HG02870 (cell line): ENCODE data around the gene ATAT1.
"Not testable (repeated sequence)": the region's sequence is repeated elsewhere in the genome, so short reads cannot be mapped to it uniquely, and the experiment has no call there.

ENCODE experiments used
- ATAC-seq: cut with Tn5 transposase; IDR thresholded peaks from one replicate; pipeline ENCODE4 v1.9.1; 2021; ENCODE audit warnings: mild to moderate bottlenecking, moderate library complexity; ENCODE audit not compliant: unreplicated experiment

Gene ATAT1

DNA sequence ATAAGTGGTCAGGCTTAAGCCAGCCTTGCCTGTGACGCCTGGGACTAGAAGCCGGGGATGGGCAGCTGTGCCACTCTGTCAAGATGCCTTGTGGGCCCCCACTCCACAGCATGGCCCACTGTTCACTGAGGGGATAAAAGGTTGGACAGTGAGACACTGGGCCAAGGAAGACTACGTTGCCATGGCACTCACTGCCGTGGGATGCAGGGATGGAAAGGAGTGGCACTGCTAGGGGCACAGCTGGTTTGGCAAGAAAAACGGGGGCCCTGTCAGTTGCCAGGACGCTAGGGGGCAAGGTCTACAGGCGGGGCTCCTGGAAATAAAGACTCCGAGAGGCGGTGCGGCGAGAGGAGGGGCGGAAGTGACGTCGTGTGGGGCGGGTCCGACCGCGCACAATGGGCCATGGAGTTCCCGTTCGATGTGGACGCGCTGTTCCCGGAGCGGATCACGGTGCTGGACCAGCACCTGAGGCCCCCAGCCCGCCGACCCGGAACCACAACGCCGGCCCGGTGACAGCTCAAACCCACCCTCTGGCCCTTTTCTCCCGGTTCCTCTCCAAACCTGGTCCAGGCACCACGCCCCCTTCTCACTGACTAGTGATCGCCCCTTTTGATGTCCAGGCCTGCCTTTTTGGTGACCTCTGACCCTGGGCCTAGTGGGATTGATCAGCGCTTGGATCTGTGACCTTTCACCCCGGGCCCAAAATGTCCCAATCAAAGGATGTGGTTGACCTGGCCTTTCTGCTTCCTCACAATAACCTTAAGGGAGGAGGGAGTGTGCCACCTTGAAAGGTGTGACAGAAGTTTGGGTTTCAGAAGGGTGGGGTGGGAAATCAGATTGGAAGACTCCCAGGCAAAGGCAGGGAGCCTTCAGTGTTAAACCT, at the start of gene ATAT1:
Gene ATAT1 (plus strand): TSS at position 391 of the 883 bp plus-strand sequence.
- peak; percentile 85 for ATAC-seq

GRCh38 chr6:30578051-30578450, 48.6 kb upstream of the ATAT1 start:
- ATAC-seq = no peak

DNA sequence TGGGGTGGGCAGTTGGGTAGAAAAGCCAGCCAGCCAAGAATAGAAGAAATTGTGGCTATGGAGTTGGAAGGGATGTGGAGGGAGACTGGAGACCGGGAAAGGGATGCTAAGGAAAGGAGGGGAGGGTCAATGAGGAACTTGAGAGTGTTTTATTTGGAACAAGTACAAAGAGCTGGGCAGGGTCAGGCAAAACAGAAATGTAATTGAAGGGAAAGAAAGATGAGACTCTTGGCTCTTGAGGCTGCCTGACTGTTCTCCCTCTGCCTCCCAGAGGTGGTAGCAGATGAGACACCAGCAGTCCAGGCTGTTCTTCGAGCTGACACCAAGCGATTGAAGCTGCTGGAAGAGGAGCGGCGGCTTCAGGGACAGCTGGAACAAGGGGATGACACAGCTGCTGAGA, 42.8 kb upstream of the ATAT1 start:
- ATAC-seq = no peak

DNA sequence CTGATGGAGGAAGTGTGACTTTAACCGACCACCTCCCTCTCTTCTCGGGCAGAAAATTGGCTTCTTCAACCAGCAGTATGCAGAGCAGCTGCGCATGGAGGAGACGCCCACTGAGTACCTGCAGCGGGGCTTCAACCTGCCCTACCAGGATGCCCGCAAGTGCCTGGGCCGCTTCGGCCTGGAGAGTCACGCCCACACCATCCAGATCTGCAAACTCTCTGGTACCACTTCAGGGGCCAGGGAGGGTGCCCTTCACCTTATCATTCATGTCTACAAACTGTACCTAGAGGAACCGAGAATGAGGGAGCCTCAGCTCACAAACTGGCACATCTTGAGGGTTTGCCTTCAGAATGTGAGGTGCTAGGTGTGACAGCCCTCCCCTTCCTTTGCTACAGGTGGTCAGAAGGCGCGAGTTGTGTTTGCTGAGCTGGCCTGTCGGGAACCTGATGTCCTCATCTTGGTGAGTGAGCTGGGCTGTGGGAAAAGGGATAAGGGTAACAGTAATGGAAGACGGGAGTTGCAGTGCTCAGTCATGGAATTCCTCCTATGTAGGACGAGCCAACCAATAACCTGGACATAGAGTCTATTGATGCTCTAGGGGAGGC, 36.8 kb upstream of the ATAT1 start:
- no peak for ATAC-seq

DNA sequence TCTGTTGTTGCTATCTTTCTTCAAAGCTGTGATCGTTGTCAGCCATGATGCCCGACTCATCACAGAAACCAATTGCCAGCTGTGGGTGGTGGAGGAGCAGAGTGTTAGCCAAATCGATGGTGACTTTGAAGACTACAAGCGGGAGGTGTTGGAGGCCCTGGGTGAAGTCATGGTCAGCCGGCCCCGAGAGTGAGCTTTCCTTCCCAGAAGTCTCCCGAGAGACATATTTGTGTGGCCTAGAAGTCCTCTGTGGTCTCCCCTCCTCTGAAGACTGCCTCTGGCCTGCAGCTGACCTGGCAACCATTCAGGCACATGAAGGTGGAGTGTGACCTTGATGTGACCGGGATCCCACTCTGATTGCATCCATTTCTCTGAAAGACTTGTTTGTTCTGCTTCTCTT, 36.2 kb upstream of the ATAT1 start:
- no peak for ATAC-seq

DNA sequence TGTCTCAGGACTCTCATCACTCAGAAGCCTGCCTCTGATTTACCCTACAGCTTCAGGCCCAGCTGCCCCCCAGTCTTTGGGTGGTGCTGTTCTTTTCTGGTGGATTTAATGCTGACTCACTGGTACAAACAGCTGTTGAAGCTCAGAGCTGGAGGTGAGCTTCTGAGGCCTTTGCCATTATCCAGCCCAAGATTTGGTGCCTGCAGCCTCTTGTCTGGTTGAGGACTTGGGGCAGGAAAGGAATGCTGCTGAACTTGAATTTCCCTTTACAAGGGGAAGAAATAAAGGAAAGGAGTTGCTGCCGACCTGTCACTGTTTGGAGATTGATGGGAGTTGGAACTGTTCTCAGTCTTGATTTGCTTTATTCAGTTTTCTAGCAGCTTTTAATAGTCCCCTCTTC, 35.7 kb upstream of the ATAT1 start:
- no peak for ATAC-seq

GRCh38 chr6:30592287-30592686, 34.4 kb upstream of the ATAT1 start:
- ATAC-seq = no peak

- not testable (repeated sequence) for ATAC-seq
Measured at GRCh38 chr6:30597315-30598144, 29.1 kb upstream of the ATAT1 start.

- ATAC-seq = no peak
Measured at GRCh38 chr6:30598912-30599624, 27.6 kb upstream of the ATAT1 start.

DNA sequence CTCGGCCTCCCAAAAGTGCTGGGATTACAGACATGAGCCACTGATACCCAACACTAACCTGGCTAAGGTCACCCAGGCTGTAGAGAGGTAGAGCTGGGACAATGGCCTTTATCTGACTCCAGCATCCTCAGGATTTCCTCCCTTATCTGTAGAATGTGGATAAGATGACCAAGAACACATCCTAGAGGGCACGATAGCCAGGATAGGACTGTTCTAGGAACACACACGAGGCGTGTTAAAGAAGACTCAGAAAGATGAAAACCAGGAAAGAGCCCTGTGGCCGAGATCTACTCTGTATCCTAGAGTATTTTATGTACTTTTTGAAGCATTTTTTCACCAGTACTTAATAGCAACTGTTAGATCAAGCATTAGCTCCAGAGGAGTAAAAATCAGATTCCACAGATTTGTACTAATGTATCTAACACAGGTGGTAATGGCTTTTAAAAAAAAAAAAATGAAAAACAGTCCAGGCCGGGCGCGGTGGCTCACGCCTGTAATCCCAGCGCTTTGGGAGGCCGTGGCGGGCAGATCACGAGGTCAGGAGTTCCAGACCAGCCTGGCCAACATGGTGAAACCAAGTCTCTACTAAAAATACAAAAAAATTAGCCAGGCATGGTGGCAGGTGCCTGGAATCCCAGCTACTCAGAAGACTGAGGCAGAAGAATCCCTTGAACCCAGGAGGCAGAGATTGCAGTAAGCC, 26.9 kb upstream of the ATAT1 start:
- no peak for ATAC-seq

GRCh38 chr6:30600451-30600961, 26.2 kb upstream of the ATAT1 start:
- ATAC-seq = no peak

DNA sequence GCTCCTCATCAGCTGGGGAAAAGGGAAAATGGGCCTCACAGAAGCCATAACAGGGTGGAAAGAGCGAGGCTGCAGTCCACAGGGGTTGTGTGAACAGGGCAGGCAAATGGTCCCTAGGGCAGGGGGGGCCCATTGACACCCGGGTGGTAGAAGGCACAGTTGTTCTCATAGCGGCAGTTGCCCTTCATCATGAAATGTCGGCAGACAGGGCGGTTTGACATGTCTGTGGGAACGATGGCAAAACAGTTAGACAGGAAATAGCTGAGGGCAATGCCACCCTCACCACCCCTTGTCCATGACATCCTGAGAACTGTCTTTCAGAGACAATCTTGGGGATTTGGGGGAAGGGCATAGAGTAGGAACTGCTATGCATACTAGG, 25.2 kb upstream of the ATAT1 start:
- ATAC-seq = no peak

DNA sequence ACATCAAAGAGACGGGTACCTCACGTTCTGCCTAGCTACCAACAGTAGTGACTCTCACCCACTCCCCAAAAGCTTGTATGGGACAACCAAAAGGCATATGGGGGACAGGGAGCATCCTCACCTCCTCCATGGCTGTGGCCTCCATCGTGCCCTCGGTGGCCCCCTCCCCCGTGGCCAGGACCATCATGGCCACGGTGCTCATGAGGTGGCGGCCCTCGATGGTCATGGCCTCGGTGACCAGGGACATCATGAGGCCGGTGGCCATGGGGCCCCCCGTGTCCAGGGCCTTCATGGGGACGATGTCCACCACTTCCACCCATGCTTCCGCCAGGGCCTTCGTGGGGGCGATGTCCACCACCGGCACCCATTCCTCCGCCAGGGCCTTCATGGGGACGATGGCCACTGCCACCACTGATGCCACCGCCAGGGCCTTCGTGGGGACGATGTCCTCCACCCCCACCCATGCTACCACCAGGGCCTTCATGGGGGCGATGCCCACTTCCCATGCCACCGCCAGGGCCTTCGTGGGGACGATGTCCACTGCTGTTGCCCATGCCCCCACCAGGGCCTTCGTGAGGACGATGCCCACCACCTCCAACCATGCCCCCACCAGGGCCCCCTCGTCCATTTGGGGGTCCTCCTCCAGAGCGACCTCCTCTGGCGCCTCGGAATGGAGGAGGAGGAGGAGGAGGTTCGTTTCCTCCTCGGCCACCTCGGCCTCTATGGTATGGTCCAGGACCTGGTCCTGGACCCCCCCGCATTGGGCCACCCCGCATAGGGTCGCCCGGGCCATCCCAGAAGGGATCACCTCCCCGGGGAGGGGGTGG, 24.6 kb upstream of the ATAT1 start:
- no peak for ATAC-seq

GRCh38 chr6:30603961-30604360, 22.7 kb upstream of the ATAT1 start:
- no peak for ATAC-seq

DNA sequence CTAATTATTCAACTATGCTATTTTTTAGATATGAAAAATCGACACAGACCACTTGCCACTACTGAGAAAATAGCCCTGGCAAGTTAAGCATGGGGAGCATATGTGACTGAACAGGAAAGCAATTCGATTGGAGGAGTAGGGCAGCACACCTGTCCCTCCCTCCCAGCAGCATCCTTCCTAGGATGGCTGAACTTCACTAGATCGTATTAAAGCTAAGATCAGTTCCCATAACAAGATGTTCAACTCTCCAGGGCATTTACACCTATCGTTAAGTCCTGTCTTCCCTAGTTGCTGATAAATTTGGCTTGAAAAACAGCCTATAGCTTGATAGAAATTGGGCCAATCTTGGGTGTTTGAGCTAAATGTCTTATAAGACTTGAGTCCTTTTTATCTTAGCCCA, 16.6 kb upstream of the ATAT1 start:
- ATAC-seq = no peak

DNA sequence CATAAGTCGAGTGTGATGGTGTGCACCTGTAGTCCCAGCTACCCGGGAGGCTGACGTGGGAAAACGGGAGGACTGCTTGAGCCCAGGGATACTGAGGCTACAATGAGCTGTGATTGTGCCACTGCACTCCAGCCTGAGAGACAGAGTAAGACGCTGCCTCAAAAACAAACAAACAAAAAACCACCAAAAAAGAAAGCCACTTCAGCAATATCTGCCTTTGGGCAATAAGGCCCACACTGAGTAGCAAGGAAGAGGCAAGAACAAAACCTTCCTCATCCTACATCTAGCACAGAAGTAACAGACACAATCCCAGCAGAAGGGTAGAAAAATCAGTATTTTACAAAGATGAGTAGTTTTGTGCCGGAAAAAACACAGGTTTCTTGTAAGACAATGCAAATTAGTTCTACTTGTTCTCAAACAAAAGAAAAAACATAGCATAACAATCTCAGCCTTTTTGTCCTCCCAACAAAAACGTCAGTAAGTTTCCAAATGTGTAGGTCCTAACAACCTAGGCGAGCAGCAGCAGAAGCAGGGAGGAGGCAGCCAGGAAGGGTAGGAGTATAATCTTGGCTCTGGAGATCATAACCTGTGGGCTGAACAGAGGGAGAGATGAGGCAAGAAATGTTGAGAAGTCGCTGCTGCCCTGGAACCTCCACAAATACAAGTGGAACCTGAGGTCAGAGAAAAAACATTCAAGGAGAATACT, 15.4 kb upstream of the ATAT1 start:
- no peak for ATAC-seq

DNA sequence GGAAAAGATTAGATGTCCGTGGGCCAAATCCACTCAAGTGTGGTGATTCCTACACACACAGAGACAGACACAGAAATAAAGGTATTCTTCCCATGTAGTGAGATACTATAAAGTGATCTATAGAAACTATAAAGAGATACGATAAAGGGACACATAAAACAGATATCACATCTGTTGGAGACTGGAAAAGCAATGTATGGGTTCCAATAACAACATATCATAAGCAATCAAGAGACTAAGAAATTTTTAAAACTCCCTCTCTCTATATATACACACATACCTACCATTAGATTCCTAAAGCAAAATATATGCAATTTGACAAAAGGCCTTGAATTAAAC, 14.8 kb upstream of the ATAT1 start:
- no peak for ATAC-seq

DNA sequence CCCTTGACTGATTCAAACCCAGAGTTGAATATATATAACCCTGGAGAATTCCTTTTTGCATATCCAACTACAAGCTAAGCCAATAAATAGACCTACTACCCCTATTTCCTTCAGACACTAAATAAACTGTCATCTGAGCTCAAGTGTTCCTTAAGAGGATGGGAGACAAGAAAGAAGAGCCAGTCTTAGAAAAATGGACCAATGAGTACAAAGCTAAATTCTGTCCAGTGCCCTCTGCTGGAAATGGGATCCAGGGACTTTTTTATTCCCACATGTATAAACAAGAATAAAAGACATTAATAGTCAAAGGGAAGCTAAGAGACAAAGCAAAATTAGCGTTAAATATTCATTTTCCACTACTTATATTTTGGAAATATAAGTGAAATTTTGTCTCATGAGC, 14.5 kb upstream of the ATAT1 start:
- ATAC-seq = no peak
